Measurements from ENCODE around the gene ARHGAP15. TPM values are rescaled to one million over a fixed set of nuclear protein-coding genes. Genes with fewer than 3 reads are reported as not detected.
A peak's percentile ranks its signal among the peaks of the same experiment; 100 is the strongest.

Gene ARHGAP15
- total and polyA plus RNA-seq, 8 donors, result 0.69 to 5.2 (median 1.5) TPM

DNA sequence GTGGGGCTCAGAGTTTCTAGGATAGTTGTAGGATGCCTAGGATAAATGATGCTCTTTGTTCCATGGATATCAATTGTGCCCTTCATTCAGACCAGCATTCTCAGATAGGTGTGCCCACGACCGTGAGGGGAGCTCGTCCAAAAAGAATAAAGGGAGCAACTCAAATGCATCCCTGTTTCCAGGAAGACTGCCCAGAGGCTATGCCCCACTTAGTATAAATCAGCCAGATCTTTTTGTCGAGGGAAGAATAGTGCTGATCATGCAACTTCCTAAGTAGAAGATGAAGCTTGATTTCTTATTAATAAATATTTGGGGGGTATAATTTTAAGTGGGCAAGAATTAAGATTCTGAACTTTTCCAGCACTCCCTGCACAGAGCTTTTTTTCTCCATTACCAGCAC is 450.2 kb downstream of the ARHGAP15 start:
- ATAC-seq, result no peak
- H3K4me3 ChIP-seq, result no peak overlapping the region
- H3K27me3 ChIP-seq, result no peaks in the 10 kb centered on the region
- no peak for DNase-seq
- intact Hi-C loops (cut with DNase I), result no loop called here
- H3K9me3 ChIP-seq, result no peaks in the 10 kb centered on the region
- no peaks in the 10 kb centered on the region for H3K4me1 ChIP-seq
- no peak overlapping the region for H3K27ac ChIP-seq
- 64 to 91% methylated on average over 4 of the region's 4 CpGs for WGBS, 2 donors
- no peak for TF ChIP-seq CTCF (IDR thresholded peaks at IDR 0.05)
- H3K36me3 ChIP-seq, result no peaks in the 10 kb centered on the region
- FAIRE-seq, result no peak

DNA sequence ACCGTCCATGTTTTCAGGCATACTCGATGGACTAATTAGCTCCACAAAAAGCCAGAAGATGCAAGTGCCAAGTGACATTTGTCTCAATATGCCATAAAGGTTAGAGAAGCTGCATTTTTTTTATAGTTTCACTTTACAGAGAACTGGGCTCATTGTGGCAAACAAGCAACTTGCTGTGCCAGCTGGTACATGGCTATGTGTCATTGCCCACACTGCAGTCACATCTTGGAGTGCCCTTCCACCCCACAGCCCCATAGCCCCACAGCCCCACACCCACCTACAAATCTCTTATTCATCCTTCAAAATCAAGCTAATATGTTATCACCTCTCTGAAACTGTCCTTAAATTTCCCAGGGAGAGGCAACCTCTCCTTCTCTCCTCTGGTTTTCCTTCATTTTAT is 451.9 kb downstream of the ARHGAP15 start:
- intact Hi-C loops (cut with DNase I), result no loop called here
- H3K4me3 ChIP-seq, result no peak overlapping the region
- H3K27me3 ChIP-seq, result no peaks in the 10 kb centered on the region
- H3K9me3 ChIP-seq, result no peaks in the 10 kb centered on the region
- ATAC-seq, result peak in 2 of 4 donors; percentile 25 to 30
- DNase-seq, result no peak
- no peaks in the 10 kb centered on the region for H3K36me3 ChIP-seq
- H3K4me1 ChIP-seq, result no peaks in the 10 kb centered on the region
- no peak overlapping the region for H3K27ac ChIP-seq
- WGBS, 2 donors, result 48 to 52% methylated on average over 2 of the region's 2 CpGs
- FAIRE-seq, result no peak
- no peak for TF ChIP-seq CTCF (IDR thresholded peaks at IDR 0.05)

GRCh38 chr2:143582046-143582747 is 453.0 kb downstream of the ARHGAP15 start:
- no peak for ATAC-seq
- H3K27me3 ChIP-seq, result no peaks in the 10 kb centered on the region
- H3K4me1 ChIP-seq, result no peaks in the 10 kb centered on the region
- H3K36me3 ChIP-seq, result no peaks in the 10 kb centered on the region
- no peak for DNase-seq
- WGBS, 2 donors, result 44 to 64% methylated on average over 5 of the region's 5 CpGs
- no peak for FAIRE-seq
- H3K4me3 ChIP-seq, result no peak overlapping the region
- no peaks in the 10 kb centered on the region for H3K9me3 ChIP-seq
- no peak overlapping the region for H3K27ac ChIP-seq
- TF ChIP-seq CTCF (IDR thresholded peaks at IDR 0.05), result no peak
- intact Hi-C loops (cut with DNase I), result no loop called here

GRCh38 chr2:143584936-143585335 is 455.7 kb downstream of the ARHGAP15 start:
- FAIRE-seq, result no peak

More at GRCh38 chr2:143584936-143585335, 455.7 kb downstream of the ARHGAP15 start:
- DNase-seq (no peak), ATAC-seq (no peak)
- no peak overlapping the region for H3K27ac ChIP-seq
- no peak overlapping the region for H3K4me3 ChIP-seq
- H3K27me3 ChIP-seq, result no peaks in the 10 kb centered on the region
- H3K4me1 ChIP-seq, result no peaks in the 10 kb centered on the region
- 33 to 41% methylated on average over 4 of the region's 4 CpGs for WGBS, 2 donors
- TF ChIP-seq CTCF (IDR thresholded peaks at IDR 0.05), result no peak
- H3K36me3 ChIP-seq, result no peaks in the 10 kb centered on the region
- H3K9me3 ChIP-seq, result no peaks in the 10 kb centered on the region
- intact Hi-C loops (cut with DNase I), result no loop called here
